WI38 (cell line): ENCODE measurements around the gene UBR4.

Experiments used
- H3K4me3 ChIP-seq: 2 replicates; pipeline ENCODE4 v1.5.1; 2011; ENCODE audit warnings: low read depth, mild to moderate bottlenecking, control low read depth, low read length
- CTCF ChIP-seq: IDR thresholded peaks from 2 replicates; pipeline ENCODE4 v1.5.1; 2012; ENCODE audit warnings: low read depth, mild to moderate bottlenecking, control low read depth, low read length

Gene UBR4

GRCh38 chr1:19076841-19077616, 133.0 kb downstream of the UBR4 start:
- H3K4me3 ChIP-seq = no peak overlapping the region
- no peak for TF ChIP-seq CTCF

GRCh38 chr1:19074902-19075721, 135.0 kb downstream of the UBR4 start:
- H3K4me3 ChIP-seq = no peak overlapping the region

GRCh38 chr1:19074361-19074901, 135.6 kb downstream of the UBR4 start:
- TF ChIP-seq CTCF = no peak
- H3K4me3 ChIP-seq = no peak overlapping the region

More at GRCh38 chr1:19074902-19075721, 135.0 kb downstream of the UBR4 start:
- TF ChIP-seq CTCF = no peak

- H3K4me3 ChIP-seq = no peak overlapping the region
- TF ChIP-seq CTCF = no peak
Measured at GRCh38 chr1:19073311-19074186, 136.5 kb downstream of the UBR4 start.

GRCh38 chr1:19072285-19072981, 137.6 kb downstream of the UBR4 start:
- TF ChIP-seq CTCF = no peak
- no peak overlapping the region for H3K4me3 ChIP-seq

- no peak for TF ChIP-seq CTCF
- H3K4me3 ChIP-seq = no peak overlapping the region
Measured at GRCh38 chr1:19071674-19072281, 138.3 kb downstream of the UBR4 start.
